K562 (cell line): ENCODE results near the gene MEIG1. TPM values are rescaled to one million over a fixed set of nuclear protein-coding genes. Genes with fewer than 3 reads are reported as not detected.

ENCODE experiments used
- BRD4 ChIP-seq: fragments of 200-600 bp; sonication (generic); IDR thresholded peaks from 2 replicates; pipeline ENCODE4 v1.6.1; 2017; ENCODE audit warnings: inconsistent platforms
- CBX5 ChIP-seq: IDR thresholded peaks from 2 replicates; pipeline ENCODE4 v1.6.1; 2014; ENCODE audit warnings: low read depth, borderline replicate concordance
- E2F8 ChIP-seq: fragments of 450-650 bp; IDR thresholded peaks from 2 replicates; pipeline ENCODE4 v1.7.1; 2018; ENCODE audit warnings: mild to moderate bottlenecking, low read depth; ENCODE audit not compliant: partially characterized antibody
- HNRNPLL ChIP-seq: fragments of 200-400 bp; formaldehyde crosslinking; IDR thresholded peaks from 2 replicates; pipeline ENCODE4 v1.6.1; 2017; ENCODE audit warnings: low read length, low read depth, mild to moderate bottlenecking; ENCODE audit not compliant: poor library complexity, severe bottlenecking
- MBD2 ChIP-seq: sonication (generic); IDR thresholded peaks from 2 replicates; pipeline ENCODE4 v1.6.1; 2016; ENCODE audit warnings: low read depth, borderline replicate concordance
- MEIS2 ChIP-seq: fragments of 450-650 bp; IDR thresholded peaks from 2 replicates; pipeline ENCODE4 v1.6.1; 2014; ENCODE audit warnings: mild to moderate bottlenecking; ENCODE audit not compliant: partially characterized antibody
- NR2C1 ChIP-seq, 2 experiments: fragments of 450-650 bp; IDR thresholded peaks; 2 replicates each; pipeline ENCODE4 v1.6.1; 2017; ENCODE audit warnings: mild to moderate bottlenecking in 2 of 2, antibody characterized with exemption in 1 of 2, inconsistent platforms in 1 of 2, missing compliant biosample characterization in 1 of 2, missing genetic modification characterization in 1 of 2
- NR3C1 ChIP-seq: sonication (generic); formaldehyde crosslinking; IDR thresholded peaks from 2 replicates; pipeline ENCODE4 v1.8.1; 2022; ENCODE audit warnings: missing genetic modification reagents
- POLR2A ChIP-seq: fragments of 450-650 bp; conservative IDR thresholded peaks from 2 replicates; pipeline ENCODE4 v1.6.1; 2016
- POLR3A ChIP-seq: IDR thresholded peaks from 2 replicates; pipeline ENCODE4 v1.6.1; 2011; ENCODE audit warnings: borderline replicate concordance, mild to moderate bottlenecking, moderate library complexity; ENCODE audit not compliant: insufficient read length, insufficient read depth; ENCODE audit errors: extremely low read depth
- PREB ChIP-seq: sonication (generic); formaldehyde crosslinking; IDR thresholded peaks from 2 replicates; pipeline ENCODE4 v1.8.1; 2023; ENCODE audit warnings: mild to moderate bottlenecking, missing genetic modification reagents
- RREB1 ChIP-seq: fragments of 250-450 bp; sonication (Bioruptor Pico); IDR thresholded peaks from 2 replicates; pipeline ENCODE4 v1.4.0; 2020
- TARDBP ChIP-seq: fragments of 450-650 bp; IDR thresholded peaks from 2 replicates; pipeline ENCODE4 v1.6.1; 2016
- TEAD4 ChIP-seq, 2 experiments: sonication (generic) in 1 of 2; formaldehyde crosslinking in 1 of 2; IDR thresholded peaks; 2 replicates each; pipeline versions ENCODE4 v1.6.1 to v1.8.0; 2012 to 2022; ENCODE audit warnings: borderline replicate concordance in 1 of 2, inconsistent platforms in 1 of 2, low read length in 1 of 2, mild to moderate bottlenecking in 1 of 2, missing genetic modification reagents in 1 of 2
- U2AF1 ChIP-seq: fragments of 200-400 bp; formaldehyde crosslinking; optimal IDR thresholded peaks from 2 replicates; pipeline ENCODE3; 2017; ENCODE audit warnings: mild to moderate bottlenecking, low read depth, low read length, moderate library complexity
- ZFX ChIP-seq: sonication (generic); formaldehyde crosslinking; IDR thresholded peaks from 2 replicates; pipeline ENCODE4 v1.8.0; 2022; ENCODE audit warnings: mild to moderate bottlenecking, missing genetic modification reagents, moderate library complexity
- polyA plus RNA-seq, 8 experiments: library from polyadenylated mRNA; depleted of rRNA in 4 of 8; stranded (reverse) in 5 of 8; unstranded in 3 of 8; fragments of >200 nt; fragmentation: Nextera tagmentation in 2 of 8; fragmentation: Illumina TruSeq in 1 of 8; extraction: Ambion mirVana in 2 of 8; extraction: Trizol in 1 of 8; gene quantifications; 2 replicates each; pipeline versions ENCODE4 v1.2.1 to v1.2.3, GENCODE V29; 2011 to 2014; ENCODE audit warnings: inconsistent platforms in 1 of 8, missing spikeins in 1 of 8
- total RNA-seq, 7 experiments: library from RNA; depleted of rRNA in 6 of 7; stranded (reverse); fragments of >200 nt in 6 of 7; fragmentation: Illumina TruSeq in 2 of 7; extraction: Trizol in 2 of 7; gene quantifications; 2 replicates each; pipeline versions ENCODE4 v1.2.1 to v1.2.3, GENCODE V29; 2011 to 2021; ENCODE audit warnings: low replicate concordance in 1 of 7

Gene MEIG1
- total and polyA plus RNA-seq, 9 of the 15 experiments (the other 6 are each of a cell fraction or from before 2014, with no cell fraction given): 0.19 to 1.7 (median 0.54) TPM; not detected in 3

GRCh38 chr10:14959221-14960057 lies at the start of gene MEIG1 (continued):
- TF ChIP-seq RREB1 (CRISPR knock-in tag) (0 out of 2 replicates have a peak, but pooled peaks have one; percentile 11), NR3C1 (CRISPR knock-in tag) (no peak), MEIS2 (peak; percentile 97), ZFX (CRISPR knock-in tag) (peak; percentile 83), TEAD4 (IDR thresholded peaks at IDR 0.05; ENCODE audit: low read length) (peak; percentile 6; the same call in 1 of the 2 replicates), TEAD4 (CRISPR knock-in tag; IDR thresholded peaks at IDR 0.05; ENCODE audit: borderline replicate concordance) (no peak), E2F8 (peak; percentile 92), POLR3A (no peak), CBX5 (no peak), TARDBP (peak; percentile 45), HNRNPLL (peak; percentile 67), BRD4 (peak; percentile 74; the same call in 1 of the 2 replicates), PREB (CRISPR knock-in tag) (no peak), POLR2A (peak; percentile 61; the same call in 1 of the 2 replicates), U2AF1 (no peak), NR2C1 (IDR thresholded peaks at IDR 0.05) (peak; percentile 92), NR2C1 (tag; IDR thresholded peaks at IDR 0.05) (peak; percentile 93), MBD2 (peak; percentile 45; the same call in 1 of the 2 replicates)
